Measurements from ENCODE around the gene THAP4.
"Not testable (repeated sequence)": the region's sequence is repeated elsewhere in the genome, so short reads cannot be mapped to it uniquely, and the experiment has no call there.

THAP4 gene

GRCh38 chr2:241662731-241663130 lies 25.8 kb upstream of the THAP4 start:
- DNase-seq: not testable (repeated sequence)

- DNase-seq: no peak
These were observed 23.7 kb upstream of the THAP4 start for GRCh38 chr2:241660593-241661213.

- peak; percentile 22 for DNase-seq
These were observed 22.3 kb upstream of the THAP4 start for GRCh38 chr2:241659150-241659739.

- no peak for DNase-seq
These were observed 21.3 kb upstream of the THAP4 start for GRCh38 chr2:241658296-241658695.

- DNase-seq: no peak
These were observed 20.9 kb upstream of the THAP4 start for GRCh38 chr2:241657786-241658254.

GRCh38 chr2:241656190-241656741 lies 19.3 kb upstream of the THAP4 start:
- no peak for DNase-seq

GRCh38 chr2:241655516-241656189 lies 18.7 kb upstream of the THAP4 start:
- no peak for DNase-seq

- no peak for DNase-seq
These were observed 17.6 kb upstream of the THAP4 start for GRCh38 chr2:241654551-241654950.

- no peak for DNase-seq
These were observed 16.3 kb upstream of the THAP4 start for GRCh38 chr2:241653210-241653750.

GRCh38 chr2:241652722-241653121 lies 15.8 kb upstream of the THAP4 start:
- DNase-seq: no peak

GRCh38 chr2:241652142-241652541 lies 15.2 kb upstream of the THAP4 start:
- DNase-seq: no peak

GRCh38 chr2:241649927-241650326 lies 13.0 kb upstream of the THAP4 start:
- no peak for DNase-seq

- no peak for DNase-seq
These were observed 12.4 kb upstream of the THAP4 start for GRCh38 chr2:241649404-241649803.

GRCh38 chr2:241648453-241648852 lies 11.5 kb upstream of the THAP4 start:
- no peak for DNase-seq

GRCh38 chr2:241645915-241646645 lies 9.1 kb upstream of the THAP4 start:
- DNase-seq: no peak

GRCh38 chr2:241645056-241645914 lies 8.3 kb upstream of the THAP4 start:
- no peak for DNase-seq

GRCh38 chr2:241641631-241642030 lies 4.7 kb upstream of the THAP4 start:
- no peak for DNase-seq

GRCh38 chr2:241640165-241640795 lies 3.3 kb upstream of the THAP4 start:
- no peak for DNase-seq

- DNase-seq: no peak
These were observed 2.4 kb upstream of the THAP4 start for GRCh38 chr2:241639385-241639784.

GRCh38 chr2:241638940-241639339 lies 2.0 kb upstream of the THAP4 start:
- DNase-seq: no peak
